Muscle of leg (tissue), 16 donors: ENCODE data around the gene RNU7-1. TPM values are rescaled to one million over a fixed set of nuclear protein-coding genes. Genes with fewer than 3 reads are reported as not detected.

Source experiments
- DNase-seq: peaks from one replicate; pipeline ENCODE4 v3.0.0; 2013
- H3K27ac ChIP-seq: one replicate; pipeline ENCODE4 v1.5.1; 2013; ENCODE audit warnings: mild to moderate bottlenecking, low read length, control low read depth
- H3K27me3 ChIP-seq: one replicate; pipeline ENCODE4 v1.6.1; 2013; ENCODE audit warnings: low read length; ENCODE audit not compliant: control insufficient read depth, insufficient read depth
- H3K36me3 ChIP-seq: one replicate; pipeline ENCODE4 v1.6.1; 2013; ENCODE audit warnings: low read length; ENCODE audit not compliant: control insufficient read depth, insufficient read depth
- H3K4me1 ChIP-seq: one replicate; pipeline ENCODE4 v1.6.1; 2013; ENCODE audit warnings: low read length; ENCODE audit not compliant: control insufficient read depth, insufficient read depth
- H3K4me3 ChIP-seq: one replicate; pipeline ENCODE4 v1.5.1; 2013; ENCODE audit warnings: low read length, control low read depth
- H3K9me3 ChIP-seq: replicated peaks from 2 replicates; pipeline ENCODE4 v1.6.1; 2013; ENCODE audit warnings: low read depth, low read length; ENCODE audit not compliant: control insufficient read depth
- WGBS: methylation state at CpG from one replicate; pipeline ENCODE4 v1.1.5; 2013; ENCODE audit warnings: missing lambda C conversion rate; ENCODE audit not compliant: insufficient coverage; 5-methylcytosine and 5-hydroxymethylcytosine counted together
- long read RNA-seq, 11 donors: transcript quantifications; one replicate each; lab custom pipeline, GENCODE V29; 2026
- polyA plus RNA-seq, 8 donors: library from polyadenylated mRNA; unstranded; fragments of 120-200 nt; gene quantifications; one replicate each; pipeline versions ENCODE4 v1.2.1 to v1.2.3, GENCODE V29; 2013; ENCODE audit warnings: inconsistent platforms in 1 of 8, low replicate concordance in 1 of 8; ENCODE audit not compliant: insufficient read length in 8 of 8, insufficient read depth in 1 of 8
- total RNA-seq: library from RNA; stranded (reverse); fragments of 120-200 nt; gene quantifications from one replicate; pipeline ENCODE4 v1.2.4, GENCODE V29; 2013

Gene RNU7-1
- total RNA-seq = not detected
- not detected for polyA plus RNA-seq
- long read RNA-seq, donor 1 = 0 reads
- long read RNA-seq, donor 2 = 0 reads
- long read RNA-seq, donor 3, partial matches to known transcripts = 0 of 4 reads
- long read RNA-seq, donor 3, other reads (novel, unspliced or antisense) = 0 of 4 reads
- long read RNA-seq, donor 4, partial matches to known transcripts = 0 of 2 reads
- long read RNA-seq, donor 4, other reads (novel, unspliced or antisense) = 0 of 2 reads
- long read RNA-seq, donor 5, transcript RNU7-1-201 (1 exons, 63 nt) = major isoform, 9 of 9 reads
- long read RNA-seq, donor 5, partial matches to known transcripts = 0 of 9 reads
- long read RNA-seq, donor 5, other reads (novel, unspliced or antisense) = 0 of 9 reads
- long read RNA-seq, donor 6, transcript RNU7-1-201 (1 exons, 63 nt) = major isoform, 9 of 9 reads
- long read RNA-seq, donor 6, partial matches to known transcripts = 0 of 9 reads
- long read RNA-seq, donor 6, other reads (novel, unspliced or antisense) = 0 of 9 reads
- long read RNA-seq, donor 7, partial matches to known transcripts = 0 of 4 reads
- long read RNA-seq, donor 7, other reads (novel, unspliced or antisense) = 0 of 4 reads
- long read RNA-seq, donor 8, partial matches to known transcripts = 0 of 1 reads
- long read RNA-seq, donor 8, other reads (novel, unspliced or antisense) = 0 of 1 reads
- long read RNA-seq, donor 9, transcript RNU7-1-201 (1 exons, 63 nt) = major isoform, 6 of 6 reads
- long read RNA-seq, donor 9, partial matches to known transcripts = 0 of 6 reads
- long read RNA-seq, donor 9, other reads (novel, unspliced or antisense) = 0 of 6 reads
- long read RNA-seq, donor 10, partial matches to known transcripts = 0 of 1 reads
- long read RNA-seq, donor 10, other reads (novel, unspliced or antisense) = 0 of 1 reads
- long read RNA-seq, donor 11, partial matches to known transcripts = 0 of 3 reads
- long read RNA-seq, donor 11, other reads (novel, unspliced or antisense) = 0 of 3 reads

DNA sequence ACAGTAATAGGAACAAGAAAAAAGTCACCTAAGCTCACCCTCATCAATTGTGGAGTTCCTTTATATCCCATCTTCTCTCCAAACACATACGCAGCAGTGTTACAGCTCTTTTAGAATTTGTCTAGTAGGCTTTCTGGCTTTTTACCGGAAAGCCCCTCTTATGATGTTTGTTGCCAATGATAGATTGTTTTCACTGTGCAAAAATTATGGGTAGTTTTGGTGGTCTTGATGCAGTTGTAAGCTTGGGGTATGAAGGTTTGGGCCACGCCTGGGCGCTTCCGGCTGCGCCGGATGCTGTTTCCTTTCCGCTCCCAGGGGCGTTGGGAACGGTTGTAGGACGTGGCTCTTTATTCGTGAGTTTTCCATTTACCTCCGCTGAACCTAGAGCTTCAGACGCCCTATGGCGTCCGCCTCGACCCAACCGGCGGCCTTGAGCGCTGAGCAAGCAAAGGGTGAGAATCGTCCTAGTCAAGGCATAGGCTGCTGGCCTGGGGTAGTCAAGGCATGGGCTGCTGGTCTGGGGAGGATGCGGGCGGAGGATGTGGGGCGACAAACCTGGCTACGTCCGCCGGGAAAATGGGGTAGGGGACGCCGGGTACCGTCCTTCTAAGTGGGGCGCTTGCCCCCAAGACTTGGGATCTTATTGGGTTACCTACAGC lies at the start of gene RNU7-1, which contains the start of gene C12orf57:
TSS of gene RNU7-1 (plus strand) at position 95 of the 659 bp plus-strand sequence.
TSS of gene C12orf57 (plus strand) at position 301 of the 659 bp plus-strand sequence. CDS start at position 401, 100 bp downstream.
- H3K36me3 ChIP-seq = peaks cover 32% of the 10 kb centered on the region
- under 1% methylated on average over 26 of the region's 31 CpGs for WGBS
- H3K4me3 ChIP-seq = peak within 1 kb of the TSS; percentile 66
- no peaks in the 10 kb centered on the region for H3K27me3 ChIP-seq
- H3K27ac ChIP-seq = peak within 1 kb of the TSS; percentile 99
- peak; percentile 97 for DNase-seq
- no peaks in the 10 kb centered on the region for H3K9me3 ChIP-seq
- peaks cover 35% of the 10 kb centered on the region for H3K4me1 ChIP-seq

DNA sequence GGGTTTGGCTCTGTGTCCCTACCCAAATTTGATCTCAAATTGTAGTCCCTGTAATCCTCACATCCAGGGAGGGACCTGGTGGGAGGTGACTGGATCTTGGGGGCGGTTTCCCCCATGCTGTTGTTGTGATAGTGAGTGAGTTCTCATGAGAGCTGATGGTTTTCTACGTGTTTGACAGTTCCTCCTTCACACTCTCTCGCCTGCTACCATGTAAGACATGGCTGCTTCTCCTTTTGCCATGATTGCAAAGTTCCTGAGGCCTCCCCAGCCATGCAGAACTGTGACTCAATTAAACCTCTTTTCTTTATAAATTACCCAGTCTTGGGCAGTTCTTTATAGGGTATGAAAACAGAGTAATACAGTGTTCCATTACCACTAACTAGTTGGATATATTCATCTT lies 49.3 kb upstream of the RNU7-1 start:
- H3K27ac ChIP-seq = no peak overlapping the region
- no CpG with 5 or more reads among the region's 3 CpGs for WGBS
- peaks cover 8% of the 10 kb centered on the region for H3K4me1 ChIP-seq
- DNase-seq = no peak
- H3K9me3 ChIP-seq = no peaks in the 10 kb centered on the region
- no peaks in the 10 kb centered on the region for H3K36me3 ChIP-seq
- H3K27me3 ChIP-seq = no peaks in the 10 kb centered on the region
- no peak overlapping the region for H3K4me3 ChIP-seq

DNA sequence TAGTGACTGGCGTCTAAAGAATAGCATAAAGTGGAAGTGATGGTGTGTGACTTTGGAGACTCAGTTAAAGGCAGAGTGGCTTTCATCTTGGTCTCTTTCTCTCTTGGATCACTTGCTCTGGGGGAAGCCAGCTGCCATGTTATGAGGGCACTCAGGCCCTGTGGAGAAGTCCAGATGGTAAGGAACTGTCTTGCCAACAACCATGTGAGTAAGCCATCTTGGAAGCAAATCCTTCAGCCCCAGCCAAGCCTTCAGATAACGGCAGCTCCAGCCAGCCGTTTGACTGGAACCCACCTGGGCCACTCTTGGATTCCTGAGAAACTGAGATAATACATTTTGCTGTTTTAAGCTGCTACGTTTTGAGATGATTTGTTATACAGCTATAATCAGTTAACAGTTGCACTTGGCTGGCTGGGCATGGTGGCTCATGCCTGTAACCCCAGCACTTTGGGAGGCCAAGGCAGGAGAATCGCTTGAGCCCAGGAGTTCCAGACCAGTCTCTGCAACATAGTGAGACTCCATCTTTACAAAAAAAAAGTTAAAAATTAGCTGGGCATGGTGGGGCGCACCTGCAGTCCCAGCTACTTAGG lies 46.7 kb upstream of the RNU7-1 start:
- Histone ChIP-seq H3K27me3 (no peaks in the 10 kb centered on the region), H3K36me3 (no peaks in the 10 kb centered on the region), H3K4me1 (no peaks in the 10 kb centered on the region), H3K4me3 (no peak overlapping the region), H3K27ac (no peak overlapping the region), H3K9me3 (no peaks in the 10 kb centered on the region)
- DNase-seq = no peak
- WGBS = 48% methylated on average over 4 of the region's 6 CpGs

DNA sequence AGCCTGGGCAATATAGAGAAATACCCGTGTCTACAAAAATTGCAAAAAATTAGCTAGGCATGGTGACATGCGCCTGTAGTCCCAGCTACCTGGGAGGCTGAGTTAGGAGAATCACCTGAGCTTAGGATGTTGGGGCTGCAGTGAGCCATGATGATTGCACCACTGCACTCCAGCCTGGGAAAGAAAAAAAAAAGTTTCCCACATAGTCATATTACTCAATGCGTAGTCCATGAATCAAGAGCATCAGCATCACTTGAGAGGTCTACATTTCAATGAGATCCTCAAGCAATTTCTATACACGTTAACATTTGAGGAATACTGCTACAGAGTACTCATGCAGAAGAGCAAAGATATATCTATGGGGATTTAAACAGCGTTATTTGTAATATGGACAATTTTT lies 44.2 kb upstream of the RNU7-1 start:
- DNase-seq = no peak
- Histone ChIP-seq H3K27me3 (no peaks in the 10 kb centered on the region), H3K9me3 (no peaks in the 10 kb centered on the region), H3K36me3 (no peaks in the 10 kb centered on the region), H3K27ac (no peak overlapping the region), H3K4me3 (no peak overlapping the region), H3K4me1 (peaks cover 5% of the 10 kb centered on the region)
- WGBS = 100% methylated on average over 1 of the region's 5 CpGs

DNA sequence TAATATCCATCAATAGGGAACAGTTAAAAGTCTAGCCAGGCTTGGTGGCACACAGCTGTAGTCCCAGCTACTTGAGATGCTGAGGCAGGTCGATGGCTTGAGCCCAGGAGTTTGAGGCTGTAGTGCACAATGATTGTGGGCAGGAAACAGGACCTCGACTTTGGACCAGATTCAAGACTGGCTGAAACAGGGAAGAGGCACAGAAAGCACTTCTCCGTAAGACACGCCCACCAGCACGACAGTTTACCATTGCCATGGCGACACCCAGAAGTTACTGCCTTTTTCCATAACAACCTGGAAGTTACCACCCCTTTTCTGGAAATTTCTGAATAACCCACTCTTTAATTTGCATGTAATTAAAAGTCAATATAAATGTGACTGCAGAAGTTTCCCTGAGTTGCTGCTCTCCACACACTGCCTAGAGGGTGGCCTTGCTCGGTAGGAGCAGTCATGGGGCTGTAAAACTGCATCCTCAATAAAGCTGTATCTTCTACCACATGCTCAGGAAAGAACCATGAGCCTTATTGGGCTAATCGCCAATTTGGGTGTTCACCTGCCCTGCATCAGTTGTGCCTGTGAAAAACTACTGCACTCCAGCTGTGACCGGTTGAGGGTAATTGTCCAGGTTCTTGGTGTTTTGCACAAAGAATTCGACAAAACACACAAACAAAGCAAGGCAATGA lies 43.6 kb upstream of the RNU7-1 start:
- Histone ChIP-seq H3K27ac (no peak overlapping the region), H3K4me3 (no peak overlapping the region), H3K36me3 (no peaks in the 10 kb centered on the region), H3K4me1 (peaks cover 7% of the 10 kb centered on the region), H3K27me3 (no peaks in the 10 kb centered on the region), H3K9me3 (no peaks in the 10 kb centered on the region)
- DNase-seq = peak; percentile 82
- WGBS = 18% methylated on average over 3 of the region's 10 CpGs

DNA sequence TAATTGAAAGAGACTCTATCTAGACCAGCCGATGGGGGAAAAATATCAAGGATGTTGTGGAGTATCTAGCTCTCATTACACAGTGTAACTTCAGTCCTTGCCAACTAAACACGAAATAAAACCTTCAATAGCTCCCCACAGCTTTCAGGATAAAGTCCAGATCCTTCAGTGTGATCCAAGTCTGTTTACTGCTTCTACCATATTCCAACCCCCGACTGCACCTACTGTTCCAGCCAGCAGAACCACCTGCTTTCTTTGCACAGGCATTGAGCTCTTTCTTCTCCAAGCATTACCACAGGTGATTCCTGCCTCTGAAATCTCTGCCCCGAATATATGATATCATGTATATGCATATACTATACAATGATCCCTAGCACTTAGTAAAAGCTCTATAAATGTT lies 41.2 kb upstream of the RNU7-1 start:
- Histone ChIP-seq H3K9me3 (no peaks in the 10 kb centered on the region), H3K27me3 (no peaks in the 10 kb centered on the region), H3K4me1 (peaks cover 13% of the 10 kb centered on the region), H3K4me3 (no peak overlapping the region), H3K27ac (no peak overlapping the region), H3K36me3 (no peaks in the 10 kb centered on the region)
- no peak for DNase-seq
- WGBS = 75% methylated on average over 1 of the region's 4 CpGs

DNA sequence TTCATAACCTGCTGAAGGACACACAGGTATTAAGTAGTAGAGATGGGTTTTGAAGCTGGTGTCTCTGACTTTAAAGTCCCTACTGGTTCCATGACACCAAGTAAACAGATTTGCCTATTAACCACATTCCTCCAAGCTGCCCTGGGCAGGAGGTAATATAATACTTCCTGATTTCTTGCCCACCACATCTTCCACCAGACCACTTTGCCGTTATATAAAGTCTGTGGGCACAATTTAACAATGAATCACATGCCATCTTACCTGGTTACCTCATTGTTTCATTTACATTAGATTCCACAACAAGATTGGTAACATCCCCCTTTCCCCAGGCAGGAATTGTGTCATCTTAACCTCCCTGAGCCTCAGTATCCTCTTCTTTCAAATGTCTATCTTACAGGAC lies 39.9 kb upstream of the RNU7-1 start:
- Histone ChIP-seq H3K4me1 (peaks cover 13% of the 10 kb centered on the region), H3K4me3 (no peak overlapping the region), H3K27ac (no peak overlapping the region), H3K36me3 (peaks cover 6% of the 10 kb centered on the region), H3K27me3 (no peaks in the 10 kb centered on the region), H3K9me3 (no peaks in the 10 kb centered on the region)
- no peak for DNase-seq
- WGBS = 78% methylated on average over 1 of the region's 1 CpG

DNA sequence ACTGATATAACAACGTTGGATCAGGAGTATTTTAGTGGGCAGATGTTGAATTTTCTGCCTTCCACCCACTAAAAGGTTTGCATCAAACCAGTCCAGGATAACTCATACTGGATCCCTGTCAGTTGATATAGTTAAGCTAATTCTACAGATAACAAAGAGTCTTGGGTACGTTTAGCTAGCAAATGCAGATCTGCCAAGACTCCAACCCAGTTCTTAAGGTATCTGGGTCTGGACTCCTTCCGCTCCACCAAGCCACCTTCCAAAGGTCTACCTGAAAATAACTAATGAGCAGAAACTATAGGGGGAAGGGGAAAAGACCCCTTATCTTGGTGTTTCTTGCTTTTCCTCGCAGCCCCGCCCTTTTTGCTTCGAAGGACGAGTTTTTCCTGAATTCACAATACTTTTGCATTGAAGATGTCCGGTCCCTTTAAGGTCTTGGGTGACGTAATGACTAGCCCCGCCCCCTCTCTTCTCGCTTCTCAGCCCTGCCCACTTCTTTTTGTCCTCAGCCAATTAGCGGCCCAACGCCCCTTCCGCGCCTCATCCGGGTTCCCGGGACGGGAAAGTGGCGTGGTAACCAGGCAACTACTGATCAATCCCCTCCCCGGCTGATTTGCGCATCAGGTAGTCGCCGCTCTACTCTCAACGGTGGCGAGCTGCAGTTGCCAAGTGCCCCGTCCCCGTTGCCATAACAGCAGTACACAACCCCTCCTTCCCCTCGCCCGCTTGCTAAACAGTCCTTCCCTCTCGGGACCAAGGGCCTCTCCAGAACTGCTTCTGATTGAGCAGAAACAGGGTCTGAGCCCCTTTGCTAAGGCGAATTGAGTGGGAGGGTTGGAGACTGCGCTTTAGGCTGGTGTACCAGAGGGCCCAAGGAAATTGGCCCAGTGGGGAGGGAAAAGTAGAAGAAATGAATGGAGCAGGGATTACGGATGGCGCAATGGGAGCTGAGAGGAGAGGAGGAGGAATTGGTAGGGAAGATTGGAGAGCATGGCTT lies 39.0 kb upstream of the RNU7-1 start, which contains the start of gene LRRC23:
TSS of gene LRRC23 (plus strand) at position 543 of the 997 bp plus-strand sequence. CDS start 812 bp downstream, outside the sequence.
- Histone ChIP-seq H3K36me3 (peaks cover 6% of the 10 kb centered on the region), H3K27me3 (no peaks in the 10 kb centered on the region), H3K4me1 (peaks cover 13% of the 10 kb centered on the region), H3K9me3 (no peaks in the 10 kb centered on the region), H3K4me3 (peak within 1 kb of the TSS; percentile 73), H3K27ac (peak within 1 kb of the TSS; percentile 89)
- 1% methylated on average over 25 of the region's 34 CpGs for WGBS
- DNase-seq = peak; percentile 99
